ENCODE data around the gene ITIH2. TPM values are rescaled to one million over a fixed set of nuclear protein-coding genes. Genes with fewer than 3 reads are reported as not detected.
"Not testable (repeated sequence)": the region's sequence is repeated elsewhere in the genome, so short reads cannot be mapped to it uniquely, and the experiment has no call there.

Gene ITIH2
- total RNA-seq, 4 donors from 2014 or later: not detected

GRCh38 chr10:7707102-7707501 lies 4.0 kb downstream of the ITIH2 start:
- Histone ChIP-seq H3K27ac (no peak overlapping the region), H3K36me3 (no peaks in the 10 kb centered on the region), H3K4me3 (no peak overlapping the region), H3K4me1 (no peaks in the 10 kb centered on the region), H3K9me3 (no peaks in the 10 kb centered on the region), H3K27me3 (no peaks in the 10 kb centered on the region)
- TF ChIP-seq CTCF (IDR thresholded peaks at IDR 0.05) (no peak), POLR2A (IDR thresholded peaks at IDR 0.05) (no peak)
- no peak for DNase-seq

- Histone ChIP-seq H3K9me3 (no peaks in the 10 kb centered on the region), H3K36me3 (no peaks in the 10 kb centered on the region), H3K4me3 (no peak overlapping the region), H3K27ac (no peak overlapping the region), H3K4me1 (no peaks in the 10 kb centered on the region), H3K27me3 (no peaks in the 10 kb centered on the region)
- no peak for TF ChIP-seq POLR2A (IDR thresholded peaks at IDR 0.05)
- TF ChIP-seq CTCF (IDR thresholded peaks at IDR 0.05): no peak
- no peak for DNase-seq
Observed at GRCh38 chr10:7707858-7708622, 4.9 kb downstream of the ITIH2 start.

- Histone ChIP-seq H3K27ac (no peak overlapping the region), H3K9me3 (no peaks in the 10 kb centered on the region), H3K4me1 (no peaks in the 10 kb centered on the region), H3K27me3 (no peaks in the 10 kb centered on the region), H3K36me3 (no peaks in the 10 kb centered on the region), H3K4me3 (no peak overlapping the region)
- no peak for DNase-seq
- TF ChIP-seq CTCF (IDR thresholded peaks at IDR 0.05) (no peak), POLR2A (IDR thresholded peaks at IDR 0.05) (no peak)
Observed at GRCh38 chr10:7708832-7709231, 5.7 kb downstream of the ITIH2 start.

GRCh38 chr10:7710446-7710845 lies 7.3 kb downstream of the ITIH2 start:
- no peak for DNase-seq
- no peaks in the 10 kb centered on the region for H3K36me3 ChIP-seq
- no peaks in the 10 kb centered on the region for H3K4me1 ChIP-seq
- no peaks in the 10 kb centered on the region for H3K27me3 ChIP-seq
- no peak overlapping the region for H3K4me3 ChIP-seq
- H3K9me3 ChIP-seq: no peaks in the 10 kb centered on the region
- no peak for TF ChIP-seq POLR2A (IDR thresholded peaks at IDR 0.05)
- TF ChIP-seq CTCF (IDR thresholded peaks at IDR 0.05): no peak
- H3K27ac ChIP-seq: no peak overlapping the region

GRCh38 chr10:7711075-7711474 lies 8.0 kb downstream of the ITIH2 start:
- not testable (repeated sequence) for H3K4me1 ChIP-seq, H3K27me3 ChIP-seq, H3K27ac ChIP-seq, H3K9me3 ChIP-seq, DNase-seq, H3K4me3 ChIP-seq, H3K36me3 ChIP-seq

GRCh38 chr10:7715515-7715914 lies 12.4 kb downstream of the ITIH2 start:
- no peaks in the 10 kb centered on the region for H3K36me3 ChIP-seq
- TF ChIP-seq CTCF (IDR thresholded peaks at IDR 0.05) (no peak), POLR2A (IDR thresholded peaks at IDR 0.05) (no peak)

More at GRCh38 chr10:7715515-7715914, 12.4 kb downstream of the ITIH2 start:
- Histone ChIP-seq H3K4me1 (no peaks in the 10 kb centered on the region), H3K27me3 (no peaks in the 10 kb centered on the region), H3K9me3 (no peaks in the 10 kb centered on the region), H3K27ac (no peak overlapping the region), H3K4me3 (no peak overlapping the region)
- DNase-seq: no peak

All from Peyer's patch (tissue), 4 donors.